Measurements from ENCODE around the gene KAZN. TPM values are rescaled to one million over a fixed set of nuclear protein-coding genes. Genes with fewer than 3 reads are reported as not detected.

KAZN gene
- total RNA-seq, 1 experiment from 2014 or later, result 2.4 TPM

- BruUV-seq (replicated peaks), result no TSS peak
- no peaks in the 10 kb centered on the region for H3K36me3 Mint-ChIP-seq (ENCODE audit: insufficient read depth, unreplicated experiment)
- H3K4me1 Mint-ChIP-seq (ENCODE audit: low read depth, unreplicated experiment), result no peaks in the 10 kb centered on the region
- H3K9me3 ChIP-seq, result no peaks in the 10 kb centered on the region
- H3K27ac Mint-ChIP-seq (ENCODE audit: unreplicated experiment), result no peak overlapping the region
- H3K4me3 ChIP-seq (ENCODE audit: low read depth, low read length), result no peak overlapping the region
- H3K27me3 ChIP-seq (replicated peaks; ENCODE audit: control insufficient read depth, insufficient read depth, low read length), result no peaks in the 10 kb centered on the region
- no peaks in the 10 kb centered on the region for H3K27me3 Mint-ChIP-seq (ENCODE audit: insufficient read depth, unreplicated experiment)
- ChIA-PET POLR2A (no interaction called here), CTCF (no interaction called here)
- TF ChIP-seq CTCF (IDR thresholded peaks at IDR 0.05; ENCODE audit: insufficient read depth in 1 of 2, low read depth in 1 of 2, low read length in 1 of 2, severe bottlenecking in 1 of 2, unreplicated experiment in 1 of 2), result no peak
- H3K4me1 ChIP-seq, result no peaks in the 10 kb centered on the region
- no peaks in the 10 kb centered on the region for H3K36me3 ChIP-seq (ENCODE audit: control insufficient read depth, insufficient read depth, low read length)
- no peak for DNase-seq
- no peaks in the 10 kb centered on the region for H3K9me3 Mint-ChIP-seq (ENCODE audit: unreplicated experiment)
- no peak overlapping the region for H3K4me3 Mint-ChIP-seq (ENCODE audit: unreplicated experiment)
- intact Hi-C loops (cut with micrococcal nuclease; ENCODE audit: unreplicated experiment), result no loop called here
These were observed 514.7 kb downstream of the KAZN start for GRCh38 chr1:15113146-15113545.

GRCh38 chr1:15114884-15115283, 516.4 kb downstream of the KAZN start:
- no peaks in the 10 kb centered on the region for H3K4me1 ChIP-seq
- no peaks in the 10 kb centered on the region for H3K4me1 Mint-ChIP-seq (ENCODE audit: low read depth, unreplicated experiment)
- ChIA-PET POLR2A (no interaction called here), CTCF (no interaction called here)
- no peaks in the 10 kb centered on the region for H3K36me3 ChIP-seq (ENCODE audit: control insufficient read depth, insufficient read depth, low read length)
- intact Hi-C loops (cut with micrococcal nuclease; ENCODE audit: unreplicated experiment), result no loop called here
- no peak overlapping the region for H3K4me3 ChIP-seq (ENCODE audit: low read depth, low read length)
- BruUV-seq (replicated peaks), result no TSS peak
- DNase-seq, result no peak
- no peak overlapping the region for H3K27ac Mint-ChIP-seq (ENCODE audit: unreplicated experiment)
- H3K27me3 Mint-ChIP-seq (ENCODE audit: insufficient read depth, unreplicated experiment), result no peaks in the 10 kb centered on the region
- H3K36me3 Mint-ChIP-seq (ENCODE audit: insufficient read depth, unreplicated experiment), result no peaks in the 10 kb centered on the region
- H3K4me3 Mint-ChIP-seq (ENCODE audit: unreplicated experiment), result no peak overlapping the region
- H3K9me3 ChIP-seq, result no peaks in the 10 kb centered on the region
- no peak for TF ChIP-seq CTCF (IDR thresholded peaks at IDR 0.05; ENCODE audit: insufficient read depth in 1 of 2, low read depth in 1 of 2, low read length in 1 of 2, severe bottlenecking in 1 of 2, unreplicated experiment in 1 of 2)
- no peaks in the 10 kb centered on the region for H3K27me3 ChIP-seq (replicated peaks; ENCODE audit: control insufficient read depth, insufficient read depth, low read length)
- H3K9me3 Mint-ChIP-seq (ENCODE audit: unreplicated experiment), result no peaks in the 10 kb centered on the region

- H3K27ac Mint-ChIP-seq (ENCODE audit: unreplicated experiment), result no peak overlapping the region
- no TSS peak for BruUV-seq (replicated peaks)
- CTCF ChIA-PET, result interaction anchor here (1.7 kb wide), 1 partner anchor 13 kb away, joined by 6 read pairs; no protein-coding TSS in a partner anchor
These were observed 517.3 kb downstream of the KAZN start for GRCh38 chr1:15115542-15116330.

More at GRCh38 chr1:15115542-15116330, 517.3 kb downstream of the KAZN start:
- Histone ChIP-seq H3K4me3 (ENCODE audit: low read depth, low read length) (no peak overlapping the region), H3K27me3 (replicated peaks; ENCODE audit: control insufficient read depth, insufficient read depth, low read length) (no peaks in the 10 kb centered on the region), H3K9me3 (no peaks in the 10 kb centered on the region), H3K36me3 (ENCODE audit: control insufficient read depth, insufficient read depth, low read length) (no peaks in the 10 kb centered on the region), H3K4me1 (no peaks in the 10 kb centered on the region)
- Mint-ChIP-seq H3K9me3 (ENCODE audit: unreplicated experiment) (no peaks in the 10 kb centered on the region), H3K27me3 (ENCODE audit: insufficient read depth, unreplicated experiment) (no peaks in the 10 kb centered on the region), H3K4me3 (ENCODE audit: unreplicated experiment) (no peak overlapping the region), H3K4me1 (ENCODE audit: low read depth, unreplicated experiment) (no peaks in the 10 kb centered on the region), H3K36me3 (ENCODE audit: insufficient read depth, unreplicated experiment) (no peaks in the 10 kb centered on the region)
- POLR2A ChIA-PET, result no interaction called here
- no peak for DNase-seq
- no peak for TF ChIP-seq CTCF (IDR thresholded peaks at IDR 0.05; ENCODE audit: insufficient read depth in 1 of 2, low read depth in 1 of 2, low read length in 1 of 2, severe bottlenecking in 1 of 2, unreplicated experiment in 1 of 2)
- intact Hi-C loops (cut with micrococcal nuclease; ENCODE audit: unreplicated experiment), result no loop called here

Measured in Caco-2 (cell line).